HEK293 (cell line): ENCODE data around the gene STARD5.

Source experiments
- CTCF ChIA-PET: fragments of 350-600 bp; formaldehyde crosslinking; extraction: SDS; loops from one replicate; lab custom pipeline; 2021; ENCODE audit warnings: antibody characterized with exemption; lab: Yijun Ruan, JAX
- POLR2A ChIA-PET: fragments of 300-600 bp; formaldehyde crosslinking; extraction: SDS; loops from one replicate; lab custom pipeline; 2020; ENCODE audit warnings: antibody characterized with exemption, inconsistent platforms; lab: Yijun Ruan, JAX
- H3K27ac ChIP-seq: fragments of 200-500 bp; sonication (Bioruptor generic); 2 replicates; pipeline ENCODE4 v1.5.1; 2014; ENCODE audit warnings: low read depth, low read length, control low read depth, inconsistent platforms; ENCODE audit errors: extremely low read depth
- H3K36me3 ChIP-seq, 2 experiments: fragments of 200-500 bp in 1 of 2; sonication (Bioruptor generic) in 1 of 2; 1 replicate in 1 of 2; 2 replicates in 1 of 2; pipeline ENCODE4 v1.5.1; 2014 to 2017; ENCODE audit warnings: inconsistent platforms in 2 of 2, low read length in 2 of 2; ENCODE audit not compliant: control insufficient read depth in 2 of 2, insufficient read depth in 1 of 2
- H3K4me1 ChIP-seq: fragments of 200-500 bp; sonication (Bioruptor generic); 2 replicates; pipeline ENCODE4 v1.5.1; 2014; ENCODE audit warnings: mild to moderate bottlenecking, low read length, inconsistent platforms; ENCODE audit not compliant: control insufficient read depth, insufficient read depth
- H3K4me3 ChIP-seq: 2 replicates; pipeline ENCODE4 v1.5.1; 2011; ENCODE audit warnings: low read depth, mild to moderate bottlenecking, control low read depth, low read length, moderate library complexity
- H3K9me3 ChIP-seq: fragments of 200-500 bp; sonication (Bioruptor generic); 2 replicates; pipeline ENCODE4 v1.5.1; 2014; ENCODE audit warnings: low read depth, low read length, inconsistent platforms; ENCODE audit not compliant: control insufficient read depth, insufficient read depth
- KLF9 ChIP-seq: fragments of 450-650 bp; formaldehyde crosslinking; IDR thresholded peaks from 2 replicates; pipeline ENCODE4 v1.5.1; 2016; ENCODE audit warnings: missing biosample characterization, missing genetic modification characterization, low read depth
- MZF1 ChIP-seq: fragments of 450-650 bp; formaldehyde crosslinking; IDR thresholded peaks from 2 replicates; pipeline ENCODE4 v1.5.1; 2017; ENCODE audit warnings: missing biosample characterization, missing genetic modification characterization, borderline replicate concordance
- SALL2 ChIP-seq: fragments of 450-650 bp; formaldehyde crosslinking; IDR thresholded peaks from 2 replicates; pipeline ENCODE4 v1.5.0; 2017; ENCODE audit warnings: missing biosample characterization, mild to moderate bottlenecking, missing genetic modification characterization, borderline replicate concordance
- SP7 ChIP-seq: fragments of 450-650 bp; formaldehyde crosslinking; IDR thresholded peaks from 2 replicates; pipeline ENCODE4 v1.5.1; 2016; ENCODE audit warnings: missing biosample characterization, missing genetic modification characterization
- ZBTB17 ChIP-seq: fragments of 450-650 bp; formaldehyde crosslinking; IDR thresholded peaks from 2 replicates; pipeline ENCODE4 v1.5.1; 2016; ENCODE audit warnings: missing biosample characterization, missing genetic modification characterization
- ZBTB20 ChIP-seq: fragments of 450-650 bp; formaldehyde crosslinking; IDR thresholded peaks from 2 replicates; pipeline ENCODE4 v1.5.1; 2016; ENCODE audit warnings: missing biosample characterization, missing genetic modification characterization
- ZNF157 ChIP-seq: fragments of 450-650 bp; formaldehyde crosslinking; IDR thresholded peaks from 2 replicates; pipeline ENCODE4 v1.5.1; 2016; ENCODE audit warnings: missing biosample characterization, missing genetic modification characterization
- ZNF404 ChIP-seq: fragments of 450-650 bp; formaldehyde crosslinking; IDR thresholded peaks from 2 replicates; pipeline ENCODE4 v1.5.1; 2017; ENCODE audit warnings: missing biosample characterization, missing genetic modification characterization
- ZNF514 ChIP-seq: fragments of 450-650 bp; formaldehyde crosslinking; IDR thresholded peaks from 2 replicates; pipeline ENCODE4 v1.5.1; 2016; ENCODE audit warnings: missing biosample characterization, missing genetic modification characterization
- ZNF521 ChIP-seq: fragments of 450-650 bp; formaldehyde crosslinking; IDR thresholded peaks from 2 replicates; pipeline ENCODE4 v1.5.1; 2017; ENCODE audit warnings: missing biosample characterization, mild to moderate bottlenecking, missing genetic modification characterization
- ZNF544 ChIP-seq: fragments of 450-650 bp; formaldehyde crosslinking; IDR thresholded peaks from 2 replicates; pipeline ENCODE4 v1.5.0; 2017; ENCODE audit warnings: missing biosample characterization, missing genetic modification characterization
- ZNF560 ChIP-seq: fragments of 450-650 bp; formaldehyde crosslinking; IDR thresholded peaks from 2 replicates; pipeline ENCODE4 v1.5.1; 2017; ENCODE audit warnings: missing biosample characterization, missing genetic modification characterization, borderline replicate concordance
- ZNF658 ChIP-seq: fragments of 450-650 bp; formaldehyde crosslinking; IDR thresholded peaks from 2 replicates; pipeline ENCODE4; 2016; ENCODE audit warnings: missing biosample characterization, missing genetic modification characterization
- ZNF791 ChIP-seq: fragments of 450-650 bp; formaldehyde crosslinking; IDR thresholded peaks from 2 replicates; pipeline ENCODE4 v1.5.1; 2016; ENCODE audit warnings: missing biosample characterization, missing genetic modification characterization
- ZNF843 ChIP-seq: fragments of 450-650 bp; formaldehyde crosslinking; IDR thresholded peaks from 2 replicates; pipeline ENCODE4 v1.5.1; 2016; ENCODE audit warnings: missing biosample characterization, missing genetic modification characterization
- TF ChIP-seq, protein P1 (sequence below): fragments of 450-650 bp; formaldehyde crosslinking; IDR thresholded peaks from 2 replicates; pipeline ENCODE4 v1.5.1; 2016; ENCODE audit warnings: missing biosample characterization, missing genetic modification characterization
- TF ChIP-seq, protein P2 (sequence below): fragments of 450-650 bp; formaldehyde crosslinking; IDR thresholded peaks from 2 replicates; pipeline ENCODE4 v1.5.1; 2016; ENCODE audit warnings: missing biosample characterization, missing genetic modification characterization
- TF ChIP-seq, protein P3 (sequence below): fragments of 450-650 bp; formaldehyde crosslinking; IDR thresholded peaks from 2 replicates; pipeline ENCODE4 v1.5.1; 2017; ENCODE audit warnings: missing biosample characterization, missing genetic modification characterization

The STARD5 gene

DNA sequence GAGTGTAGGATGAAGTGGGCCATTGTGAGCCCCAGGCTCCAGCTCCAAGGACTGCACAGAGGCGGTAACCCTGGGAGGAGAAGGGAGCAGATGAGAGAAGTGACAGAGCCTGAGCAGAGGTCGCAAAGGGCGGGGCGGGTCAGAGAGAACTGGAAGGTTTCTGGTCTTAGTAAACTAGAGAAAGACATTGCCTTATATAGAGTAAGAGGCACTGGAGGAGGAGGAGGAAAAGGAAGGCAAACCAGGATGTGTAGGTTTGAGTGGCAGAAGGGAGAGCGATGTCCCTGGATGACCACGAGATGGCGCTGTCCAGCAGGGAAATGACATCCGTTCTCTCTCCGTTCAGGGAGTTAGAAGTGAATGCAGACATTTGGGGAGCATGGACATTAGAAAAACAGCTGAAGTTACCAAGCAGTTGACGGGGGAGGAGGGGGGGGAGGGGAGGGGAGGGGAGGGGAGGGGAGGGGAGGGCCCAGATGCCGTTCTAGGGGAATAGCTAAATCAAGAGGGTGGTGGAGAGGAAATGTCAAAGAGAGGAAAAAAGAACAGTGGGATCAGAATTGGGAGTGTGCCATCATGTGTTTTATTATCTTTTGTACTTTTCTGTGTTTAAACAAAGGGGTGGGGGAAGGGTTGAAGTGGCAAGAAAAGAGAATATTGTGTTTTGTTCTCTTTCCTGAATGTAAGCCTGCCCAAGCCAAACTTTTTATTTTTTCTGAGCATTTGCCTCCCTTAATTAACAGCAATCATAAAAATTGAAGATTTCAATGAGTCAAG is 48.8 kb downstream of the STARD5 start (continued):
- TF ChIP-seq SP7 (tag by site-specific recombination): peak; percentile 29; the same call in 1 of the 2 replicates
- TF ChIP-seq, protein P1, sequence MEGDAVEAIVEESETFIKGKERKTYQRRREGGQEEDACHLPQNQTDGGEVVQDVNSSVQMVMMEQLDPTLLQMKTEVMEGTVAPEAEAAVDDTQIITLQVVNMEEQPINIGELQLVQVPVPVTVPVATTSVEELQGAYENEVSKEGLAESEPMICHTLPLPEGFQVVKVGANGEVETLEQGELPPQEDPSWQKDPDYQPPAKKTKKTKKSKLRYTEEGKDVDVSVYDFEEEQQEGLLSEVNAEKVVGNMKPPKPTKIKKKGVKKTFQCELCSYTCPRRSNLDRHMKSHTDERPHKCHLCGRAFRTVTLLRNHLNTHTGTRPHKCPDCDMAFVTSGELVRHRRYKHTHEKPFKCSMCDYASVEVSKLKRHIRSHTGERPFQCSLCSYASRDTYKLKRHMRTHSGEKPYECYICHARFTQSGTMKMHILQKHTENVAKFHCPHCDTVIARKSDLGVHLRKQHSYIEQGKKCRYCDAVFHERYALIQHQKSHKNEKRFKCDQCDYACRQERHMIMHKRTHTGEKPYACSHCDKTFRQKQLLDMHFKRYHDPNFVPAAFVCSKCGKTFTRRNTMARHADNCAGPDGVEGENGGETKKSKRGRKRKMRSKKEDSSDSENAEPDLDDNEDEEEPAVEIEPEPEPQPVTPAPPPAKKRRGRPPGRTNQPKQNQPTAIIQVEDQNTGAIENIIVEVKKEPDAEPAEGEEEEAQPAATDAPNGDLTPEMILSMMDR (tag by site-specific recombination): peak; percentile 83
- TF ChIP-seq SALL2 (tag by site-specific recombination): no peak

DNA sequence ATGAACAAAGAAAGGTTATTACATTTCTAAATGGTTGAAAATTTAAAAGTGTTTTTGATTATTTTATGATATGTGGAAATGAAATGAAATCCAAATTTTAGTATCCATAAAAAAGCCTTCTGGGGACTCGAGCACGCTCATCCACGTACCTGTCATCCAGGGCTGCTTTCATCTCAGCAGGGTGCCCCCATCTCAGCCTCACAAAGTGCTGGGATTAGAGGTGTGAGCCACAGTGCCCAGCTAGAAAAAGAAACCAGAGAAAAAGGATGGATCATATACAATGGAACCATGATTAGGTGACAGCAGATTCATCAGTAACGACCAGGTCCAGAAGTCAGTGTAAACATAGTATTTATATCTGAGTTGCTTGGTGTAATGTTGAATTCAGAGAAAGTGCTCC is 49.7 kb downstream of the STARD5 start:
- H3K4me1 ChIP-seq: no peaks in the 10 kb centered on the region
- no peaks in the 10 kb centered on the region for H3K36me3 ChIP-seq
- TF ChIP-seq MZF1 (no peak), ZNF658 (no peak), ZNF521 (no peak), ZNF157 (tag by site-specific recombination) (no peak), ZNF544 (tag by site-specific recombination) (no peak), ZBTB20 (tag by site-specific recombination) (no peak)
- H3K4me3 ChIP-seq: no peak overlapping the region
- no peaks in the 10 kb centered on the region; the same call in 1 of the 2 replicates for H3K9me3 ChIP-seq
- ChIA-PET POLR2A (no interaction called here), CTCF (interaction anchor here (0.6 to 7.3 kb wide), 23 partner anchors 8 to 744 kb away, joined by 3 to 199 read pairs (median 6); no protein-coding TSS in a partner anchor)
- H3K27ac ChIP-seq: no peak overlapping the region

DNA sequence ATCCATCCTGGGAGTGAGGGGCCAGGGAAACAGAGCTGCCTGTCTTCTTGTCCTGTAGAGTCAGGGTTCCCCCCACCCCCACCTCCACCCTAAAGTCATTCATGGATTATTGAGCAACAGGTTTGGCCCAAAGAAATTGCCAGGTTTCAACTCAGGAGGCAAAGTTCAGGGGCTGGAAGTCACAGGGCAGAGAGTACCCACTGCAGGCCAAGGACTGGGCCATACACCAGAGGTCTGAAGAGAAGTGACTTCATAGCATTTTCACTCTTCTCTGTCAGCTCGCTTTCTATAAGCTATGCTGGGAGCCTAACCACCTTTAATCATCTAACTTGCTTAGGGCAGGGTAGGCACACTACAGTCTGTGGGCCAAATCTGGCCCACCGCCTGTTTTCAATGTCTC is 50.1 kb downstream of the STARD5 start:
- Histone ChIP-seq H3K4me1 (no peaks in the 10 kb centered on the region), H3K36me3 (no peaks in the 10 kb centered on the region), H3K9me3 (no peaks in the 10 kb centered on the region; the same call in 1 of the 2 replicates), H3K27ac (no peak overlapping the region), H3K4me3 (no peak overlapping the region)
- TF ChIP-seq ZBTB17 (tag by site-specific recombination) (no peak), ZNF560 (tag by site-specific recombination) (no peak), ZNF404 (tag by site-specific recombination) (no peak), ZNF514 (tag by site-specific recombination) (no peak), ZNF791 (tag by site-specific recombination) (no peak), KLF9 (tag by site-specific recombination) (no peak), ZNF843 (tag by site-specific recombination) (no peak)
- TF ChIP-seq, protein P2, sequence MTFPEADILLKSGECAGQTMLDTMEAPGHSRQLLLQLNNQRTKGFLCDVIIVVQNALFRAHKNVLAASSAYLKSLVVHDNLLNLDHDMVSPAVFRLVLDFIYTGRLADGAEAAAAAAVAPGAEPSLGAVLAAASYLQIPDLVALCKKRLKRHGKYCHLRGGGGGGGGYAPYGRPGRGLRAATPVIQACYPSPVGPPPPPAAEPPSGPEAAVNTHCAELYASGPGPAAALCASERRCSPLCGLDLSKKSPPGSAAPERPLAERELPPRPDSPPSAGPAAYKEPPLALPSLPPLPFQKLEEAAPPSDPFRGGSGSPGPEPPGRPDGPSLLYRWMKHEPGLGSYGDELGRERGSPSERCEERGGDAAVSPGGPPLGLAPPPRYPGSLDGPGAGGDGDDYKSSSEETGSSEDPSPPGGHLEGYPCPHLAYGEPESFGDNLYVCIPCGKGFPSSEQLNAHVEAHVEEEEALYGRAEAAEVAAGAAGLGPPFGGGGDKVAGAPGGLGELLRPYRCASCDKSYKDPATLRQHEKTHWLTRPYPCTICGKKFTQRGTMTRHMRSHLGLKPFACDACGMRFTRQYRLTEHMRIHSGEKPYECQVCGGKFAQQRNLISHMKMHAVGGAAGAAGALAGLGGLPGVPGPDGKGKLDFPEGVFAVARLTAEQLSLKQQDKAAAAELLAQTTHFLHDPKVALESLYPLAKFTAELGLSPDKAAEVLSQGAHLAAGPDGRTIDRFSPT (tag by site-specific recombination): no peak
- TF ChIP-seq, protein P3, sequence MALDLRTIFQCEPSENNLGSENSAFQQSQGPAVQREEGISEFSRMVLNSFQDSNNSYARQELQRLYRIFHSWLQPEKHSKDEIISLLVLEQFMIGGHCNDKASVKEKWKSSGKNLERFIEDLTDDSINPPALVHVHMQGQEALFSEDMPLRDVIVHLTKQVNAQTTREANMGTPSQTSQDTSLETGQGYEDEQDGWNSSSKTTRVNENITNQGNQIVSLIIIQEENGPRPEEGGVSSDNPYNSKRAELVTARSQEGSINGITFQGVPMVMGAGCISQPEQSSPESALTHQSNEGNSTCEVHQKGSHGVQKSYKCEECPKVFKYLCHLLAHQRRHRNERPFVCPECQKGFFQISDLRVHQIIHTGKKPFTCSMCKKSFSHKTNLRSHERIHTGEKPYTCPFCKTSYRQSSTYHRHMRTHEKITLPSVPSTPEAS (tag by site-specific recombination): no peak
- POLR2A ChIA-PET: no interaction called here
- CTCF ChIA-PET: interaction anchor here (0.6 to 7.3 kb wide), 9 partner anchors 9 to 133 kb away, joined by 3 to 199 read pairs (median 17); no protein-coding TSS in a partner anchor
